Upper lobe of right lung (tissue), 1 donor: ENCODE data around the gene TMEM208. TPM values are rescaled to one million over a fixed set of nuclear protein-coding genes. Genes with fewer than 3 reads are reported as not detected.

Experiments
- ATAC-seq: fragments of 200-7000 bp; cut with Tn5 transposase; one replicate; pipeline ENCODE4 v1.9.1; 2020; ENCODE audit warnings: mild to moderate bottlenecking, moderate library complexity
- DNase-seq: peaks from one replicate; pipeline ENCODE4 v3.0.0-alpha.2; 2020
- H3K27ac ChIP-seq: fragments of 200-600 bp; one replicate; pipeline ENCODE4 v1.8.0; 2022
- H3K27me3 ChIP-seq: fragments of 200-600 bp; one replicate; pipeline ENCODE4 v1.8.0; 2022; ENCODE audit warnings: mild to moderate bottlenecking
- H3K36me3 ChIP-seq: fragments of 200-600 bp; one replicate; pipeline ENCODE4 v1.8.0; 2022
- H3K4me1 ChIP-seq: fragments of 200-600 bp; one replicate; pipeline ENCODE4 v1.8.0; 2022
- H3K4me3 ChIP-seq: fragments of 200-600 bp; one replicate; pipeline ENCODE4 v1.8.0; 2022; ENCODE audit warnings: mild to moderate bottlenecking
- H3K9me3 ChIP-seq: fragments of 200-600 bp; one replicate; pipeline ENCODE4 v1.8.0; 2022
- intact Hi-C: fragments of 100-400 bp; cut with DNase I; formaldehyde crosslinking; loops from one replicate; pipeline ENCODE4 v1.11.0; 2022
- total RNA-seq: library from RNA; stranded (reverse); fragmentation: NEBNext Ultra II Directional; extraction: Animal tissue kit (Norgen Biotek cat#: 25700); gene quantifications from one replicate; pipeline ENCODE4 v1.2.1, GENCODE V29; 2021
- TF ChIP-seq, protein P1 (sequence below): fragments of 200-600 bp; IDR thresholded peaks from one replicate; pipeline ENCODE4 v1.8.0; 2022; ENCODE audit warnings: antibody characterized with exemption
- donor health status: DM: no; HTN: yes; CAD: no; lungs with severe emphysema.

TMEM208 gene
- total RNA-seq, 1 donor from 2014 or later: 39.3 TPM

DNA sequence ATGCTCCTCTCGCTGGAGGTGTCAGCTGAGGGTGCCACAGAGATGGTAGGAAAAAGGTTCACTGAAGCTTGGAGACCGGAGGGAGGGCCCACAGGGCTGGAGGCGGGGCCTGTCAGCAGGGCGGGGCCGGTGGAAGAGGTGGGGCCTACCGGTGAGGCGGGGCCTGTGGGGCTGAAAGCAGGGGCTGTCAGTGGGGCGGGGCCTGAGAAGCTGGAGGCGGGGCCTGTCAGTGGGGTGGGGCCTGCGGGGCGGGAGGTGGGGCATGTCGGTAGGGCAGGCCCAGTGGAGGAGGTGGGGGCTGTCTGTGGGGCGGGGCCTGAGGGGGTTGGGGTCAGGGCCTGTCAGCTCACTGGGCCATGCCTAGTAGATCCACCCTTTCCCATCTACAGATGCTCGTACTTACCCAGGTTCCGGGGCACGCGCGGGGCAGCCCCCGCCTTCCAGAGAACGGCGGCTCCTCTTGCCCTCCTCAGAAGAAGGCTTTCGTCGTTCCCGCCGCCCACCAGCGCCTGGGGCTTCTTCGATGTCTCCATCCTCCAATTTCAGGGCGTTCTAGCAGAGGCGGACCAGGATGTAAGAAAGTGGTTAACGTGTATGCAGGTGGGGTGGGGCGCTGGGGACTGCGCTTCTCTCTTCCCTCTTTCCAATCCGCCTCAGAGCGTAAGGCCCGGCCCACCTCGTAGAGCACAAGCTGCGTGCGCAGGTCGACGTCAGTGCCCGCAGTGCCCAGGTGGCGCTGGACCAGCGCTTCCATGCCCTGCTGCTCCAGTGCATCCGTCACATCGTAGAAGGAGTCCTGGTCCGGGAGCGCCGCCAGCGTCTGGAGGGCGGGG, 9.8 kb downstream of the TMEM208 start:
- Histone ChIP-seq H3K4me1 (peaks cover 25% of the 10 kb centered on the region), H3K27ac (no peak overlapping the region), H3K36me3 (peaks cover 82% of the 10 kb centered on the region), H3K27me3 (no peaks in the 10 kb centered on the region), H3K4me3 (no peak overlapping the region), H3K9me3 (no peaks in the 10 kb centered on the region)
- ATAC-seq: peak; percentile 44
- DNase-seq: peak; percentile 78
- TF ChIP-seq, protein P1, sequence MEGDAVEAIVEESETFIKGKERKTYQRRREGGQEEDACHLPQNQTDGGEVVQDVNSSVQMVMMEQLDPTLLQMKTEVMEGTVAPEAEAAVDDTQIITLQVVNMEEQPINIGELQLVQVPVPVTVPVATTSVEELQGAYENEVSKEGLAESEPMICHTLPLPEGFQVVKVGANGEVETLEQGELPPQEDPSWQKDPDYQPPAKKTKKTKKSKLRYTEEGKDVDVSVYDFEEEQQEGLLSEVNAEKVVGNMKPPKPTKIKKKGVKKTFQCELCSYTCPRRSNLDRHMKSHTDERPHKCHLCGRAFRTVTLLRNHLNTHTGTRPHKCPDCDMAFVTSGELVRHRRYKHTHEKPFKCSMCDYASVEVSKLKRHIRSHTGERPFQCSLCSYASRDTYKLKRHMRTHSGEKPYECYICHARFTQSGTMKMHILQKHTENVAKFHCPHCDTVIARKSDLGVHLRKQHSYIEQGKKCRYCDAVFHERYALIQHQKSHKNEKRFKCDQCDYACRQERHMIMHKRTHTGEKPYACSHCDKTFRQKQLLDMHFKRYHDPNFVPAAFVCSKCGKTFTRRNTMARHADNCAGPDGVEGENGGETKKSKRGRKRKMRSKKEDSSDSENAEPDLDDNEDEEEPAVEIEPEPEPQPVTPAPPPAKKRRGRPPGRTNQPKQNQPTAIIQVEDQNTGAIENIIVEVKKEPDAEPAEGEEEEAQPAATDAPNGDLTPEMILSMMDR: no peak
- intact Hi-C loops: no loop called here

DNA sequence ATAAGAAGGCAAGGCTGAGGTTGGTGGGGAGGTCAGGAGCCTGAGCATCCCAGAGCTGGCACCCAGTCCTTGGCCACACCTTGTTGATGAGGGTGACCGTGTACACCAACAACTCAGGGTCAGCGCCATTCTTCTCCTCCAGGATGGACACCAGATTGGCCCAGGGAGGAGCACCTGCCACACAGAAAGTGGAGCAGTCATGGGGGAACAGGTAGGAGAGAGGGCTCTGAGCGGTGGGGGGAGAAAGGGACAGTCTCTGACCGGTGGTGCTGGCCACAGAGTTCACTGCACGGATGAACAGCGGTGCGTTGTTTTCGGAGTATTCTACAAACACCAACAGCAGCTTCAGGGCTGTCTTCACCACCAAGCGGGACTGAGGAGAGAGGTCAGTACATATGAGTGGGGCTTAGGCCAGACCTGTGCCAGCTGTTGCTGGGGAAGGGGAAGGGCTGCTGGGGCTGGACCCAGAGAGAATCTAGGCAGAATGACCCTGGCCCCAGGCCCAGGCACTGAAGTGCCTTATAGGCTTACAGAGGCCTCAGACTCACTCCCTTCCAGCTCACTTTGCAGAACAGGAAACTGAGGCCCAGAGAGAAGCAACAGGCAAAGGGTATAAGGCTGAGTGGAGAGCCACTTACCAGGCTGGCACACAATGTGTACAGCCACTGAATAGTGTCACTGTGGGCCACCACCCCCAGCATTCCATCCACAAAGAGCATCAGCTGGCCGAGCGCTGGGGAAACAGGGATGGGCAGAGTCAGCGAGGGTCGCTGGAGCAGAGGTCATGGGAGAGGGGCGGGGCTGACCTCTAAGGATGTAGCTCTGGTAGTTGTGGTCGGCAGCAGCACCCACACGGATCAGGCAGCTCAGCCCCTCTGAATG, 10.7 kb downstream of the TMEM208 start:
- H3K36me3 ChIP-seq: peaks cover 73% of the 10 kb centered on the region
- H3K27ac ChIP-seq: no peak overlapping the region
- peaks cover 33% of the 10 kb centered on the region for H3K4me1 ChIP-seq
- TF ChIP-seq, protein P1: no peak
- no peaks in the 10 kb centered on the region for H3K27me3 ChIP-seq
- ATAC-seq: no peak
- no peak overlapping the region for H3K4me3 ChIP-seq
- DNase-seq: peak; percentile 57
- H3K9me3 ChIP-seq: no peaks in the 10 kb centered on the region
- intact Hi-C loops: no loop called here

DNA sequence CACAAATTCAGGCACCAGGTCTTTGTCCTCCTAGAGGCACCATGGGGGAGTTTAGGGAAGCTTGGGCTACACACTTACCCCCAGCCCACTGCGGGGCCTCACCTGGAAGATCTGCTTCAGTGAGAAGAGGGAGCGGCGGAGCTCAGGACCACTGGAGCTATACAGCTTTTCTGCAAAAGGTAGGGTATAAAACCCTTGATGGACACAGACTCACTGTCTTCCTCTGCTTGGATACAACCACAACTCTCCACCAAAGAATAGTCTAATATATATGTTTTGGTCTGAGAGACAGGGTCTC, 11.3 kb downstream of the TMEM208 start:
- Histone ChIP-seq H3K9me3 (no peaks in the 10 kb centered on the region), H3K27ac (no peak overlapping the region), H3K4me3 (no peak overlapping the region), H3K27me3 (no peaks in the 10 kb centered on the region), H3K4me1 (peaks cover 39% of the 10 kb centered on the region), H3K36me3 (peaks cover 69% of the 10 kb centered on the region)
- intact Hi-C loops: no loop called here
- ATAC-seq (no peak), DNase-seq (no peak)
- TF ChIP-seq, protein P1: no peak

DNA sequence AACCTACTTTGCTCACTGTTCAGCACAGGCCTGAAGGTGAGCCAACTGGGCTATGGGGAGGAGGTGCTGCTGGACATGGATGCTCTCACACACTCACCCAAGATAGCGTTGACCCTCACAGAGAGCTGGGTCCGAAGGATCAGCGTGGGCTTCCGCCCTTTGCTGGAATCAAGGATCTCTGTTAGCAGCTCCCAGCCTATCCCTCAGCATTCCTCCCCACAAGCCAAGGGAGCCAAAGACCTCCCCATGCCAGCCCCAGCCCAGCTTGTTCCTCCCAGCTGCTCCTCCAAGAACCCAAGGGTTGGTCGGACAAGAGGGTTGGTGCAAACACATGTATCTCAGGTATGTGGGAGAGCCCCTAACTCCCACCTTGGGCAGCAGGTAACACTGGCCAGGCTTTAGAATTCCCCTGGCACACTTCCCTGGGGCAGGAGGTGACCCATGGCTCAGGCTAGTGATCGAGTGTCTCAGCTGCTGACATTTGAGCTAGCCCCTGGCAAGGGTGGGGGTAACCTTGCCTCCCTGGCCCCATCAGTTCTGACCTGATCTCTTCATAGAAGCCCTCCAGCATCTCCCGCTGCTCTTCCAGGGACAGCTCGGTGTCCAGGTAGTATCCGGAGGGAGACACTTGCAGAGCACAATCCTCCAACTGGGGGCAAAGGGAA, 12.0 kb downstream of the TMEM208 start:
- DNase-seq: peak; percentile 45
- no peak overlapping the region for H3K27ac ChIP-seq
- no peak overlapping the region for H3K4me3 ChIP-seq
- intact Hi-C loops: no loop called here
- peaks cover 62% of the 10 kb centered on the region for H3K36me3 ChIP-seq
- no peaks in the 10 kb centered on the region for H3K27me3 ChIP-seq
- TF ChIP-seq, protein P1: no peak
- H3K9me3 ChIP-seq: no peaks in the 10 kb centered on the region
- no peak for ATAC-seq
- H3K4me1 ChIP-seq: peaks cover 46% of the 10 kb centered on the region

DNA sequence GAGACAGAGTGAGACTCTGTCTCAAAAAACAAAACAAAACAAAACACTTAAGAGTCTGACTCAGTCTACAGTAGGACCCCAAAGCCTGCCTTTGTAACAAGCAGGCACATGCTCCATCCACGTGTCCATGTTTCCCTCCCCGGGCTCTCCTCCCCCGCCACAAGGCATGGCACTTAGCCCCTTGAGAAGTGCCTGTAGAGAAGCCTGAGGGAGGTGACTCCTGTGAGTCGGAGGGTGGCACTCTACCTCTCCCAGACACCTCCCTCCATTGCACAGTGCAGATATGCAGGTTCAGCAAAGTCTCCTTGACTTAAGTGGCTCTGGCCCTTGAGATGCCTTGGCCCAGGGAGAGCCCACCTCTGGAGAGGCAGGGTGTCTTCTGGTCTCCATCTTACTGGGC, 13.6 kb downstream of the TMEM208 start:
- Histone ChIP-seq H3K27ac (peak overlapping the region; percentile 83), H3K27me3 (no peaks in the 10 kb centered on the region), H3K9me3 (no peaks in the 10 kb centered on the region), H3K36me3 (peaks cover 46% of the 10 kb centered on the region), H3K4me1 (peaks cover 62% of the 10 kb centered on the region), H3K4me3 (no peak overlapping the region)
- DNase-seq (peak; percentile 87), ATAC-seq (peak; percentile 72)
- TF ChIP-seq, protein P1: no peak
- intact Hi-C loops: no loop called here
